ENCODE data around the gene WWC2.

- TF ChIP-seq, protein P1, sequence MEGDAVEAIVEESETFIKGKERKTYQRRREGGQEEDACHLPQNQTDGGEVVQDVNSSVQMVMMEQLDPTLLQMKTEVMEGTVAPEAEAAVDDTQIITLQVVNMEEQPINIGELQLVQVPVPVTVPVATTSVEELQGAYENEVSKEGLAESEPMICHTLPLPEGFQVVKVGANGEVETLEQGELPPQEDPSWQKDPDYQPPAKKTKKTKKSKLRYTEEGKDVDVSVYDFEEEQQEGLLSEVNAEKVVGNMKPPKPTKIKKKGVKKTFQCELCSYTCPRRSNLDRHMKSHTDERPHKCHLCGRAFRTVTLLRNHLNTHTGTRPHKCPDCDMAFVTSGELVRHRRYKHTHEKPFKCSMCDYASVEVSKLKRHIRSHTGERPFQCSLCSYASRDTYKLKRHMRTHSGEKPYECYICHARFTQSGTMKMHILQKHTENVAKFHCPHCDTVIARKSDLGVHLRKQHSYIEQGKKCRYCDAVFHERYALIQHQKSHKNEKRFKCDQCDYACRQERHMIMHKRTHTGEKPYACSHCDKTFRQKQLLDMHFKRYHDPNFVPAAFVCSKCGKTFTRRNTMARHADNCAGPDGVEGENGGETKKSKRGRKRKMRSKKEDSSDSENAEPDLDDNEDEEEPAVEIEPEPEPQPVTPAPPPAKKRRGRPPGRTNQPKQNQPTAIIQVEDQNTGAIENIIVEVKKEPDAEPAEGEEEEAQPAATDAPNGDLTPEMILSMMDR (IDR thresholded peaks at IDR 0.05; ENCODE audit: insufficient read depth, low read length), result no peak
- no peak for TF ChIP-seq POLR2AphosphoS5 (IDR thresholded peaks at IDR 0.05; ENCODE audit: low read depth)
- no peak for TF ChIP-seq REST (IDR thresholded peaks at IDR 0.05; ENCODE audit: insufficient replicate concordance, low read depth)
These were observed 201.0 kb downstream of the WWC2 start for GRCh38 chr4:183300070-183300469.

Measured in HL-60 (cell line).